HepG2 (cell line): ENCODE results near the gene KANK4. TPM values are rescaled to one million over a fixed set of nuclear protein-coding genes. Genes with fewer than 3 reads are reported as not detected.

Source experiments
- HDAC6 ChIP-seq: fragments of 200-600 bp; sonication (generic); IDR thresholded peaks from 2 replicates; pipeline ENCODE4 v1.7.0; 2017; ENCODE audit warnings: mild to moderate bottlenecking, antibody characterized with exemption, low read length, low read depth
- MIER2 ChIP-seq: IDR thresholded peaks from 2 replicates; pipeline ENCODE4 v1.6.1; 2016; ENCODE audit warnings: missing biosample characterization, missing genetic modification reagents
- NR2F6 ChIP-seq, 2 experiments: IDR thresholded peaks; 2 replicates each; pipeline ENCODE4 v1.6.1; 2016; ENCODE audit warnings: antibody characterized with exemption in 1 of 2, mild to moderate bottlenecking in 1 of 2
- NR3C1 ChIP-seq: sonication (generic); formaldehyde crosslinking; IDR thresholded peaks from 2 replicates; pipeline ENCODE4 v1.4.0; 2020; ENCODE audit warnings: missing genetic modification reagents
- PAXIP1 ChIP-seq: sonication (generic); formaldehyde crosslinking; conservative IDR thresholded peaks from 2 replicates; pipeline ENCODE4 v1.4.0; 2020; ENCODE audit warnings: mild to moderate bottlenecking, missing genetic modification reagents, moderate library complexity
- RBM22 ChIP-seq: fragments of 200-400 bp; formaldehyde crosslinking; optimal IDR thresholded peaks from 2 replicates; pipeline ENCODE3; 2017; ENCODE audit warnings: mild to moderate bottlenecking, low read length, moderate library complexity
- RXRB ChIP-seq: IDR thresholded peaks from 2 replicates; pipeline ENCODE4 v1.6.1; 2016; ENCODE audit warnings: borderline replicate concordance, missing genetic modification reagents, missing compliant biosample characterization
- TARDBP ChIP-seq: sonication (generic); formaldehyde crosslinking; IDR thresholded peaks from 2 replicates; pipeline ENCODE4 v1.8.0; 2022; ENCODE audit warnings: mild to moderate bottlenecking, missing genetic modification reagents
- YY1 ChIP-seq: IDR thresholded peaks from 2 replicates; pipeline ENCODE4 v1.6.1; 2011; ENCODE audit warnings: low read length, low read depth, moderate library complexity, mild to moderate bottlenecking; ENCODE audit not compliant: insufficient read depth, insufficient replicate concordance
- ZNF142 ChIP-seq: sonication (generic); formaldehyde crosslinking; IDR thresholded peaks from 2 replicates; pipeline ENCODE4 v1.4.0; 2020; ENCODE audit warnings: missing genetic modification reagents
- ZNF225 ChIP-seq: sonication (generic); formaldehyde crosslinking; IDR thresholded peaks from 2 replicates; pipeline ENCODE4 v1.4.0; 2020; ENCODE audit warnings: mild to moderate bottlenecking, missing genetic modification reagents
- ZNF451 ChIP-seq: sonication (generic); formaldehyde crosslinking; IDR thresholded peaks from 2 replicates; pipeline ENCODE4 v1.5.0; 2020; ENCODE audit warnings: mild to moderate bottlenecking, missing genetic modification reagents
- ZNF562 ChIP-seq: sonication (generic); formaldehyde crosslinking; IDR thresholded peaks from 2 replicates; pipeline ENCODE4 v1.8.0; 2022; ENCODE audit warnings: missing genetic modification reagents, borderline replicate concordance
- ZNF841 ChIP-seq: sonication (generic); formaldehyde crosslinking; IDR thresholded peaks from 2 replicates; pipeline ENCODE4 v1.8.1; 2023; ENCODE audit warnings: missing genetic modification reagents, borderline replicate concordance
- ZNF850 ChIP-seq: sonication (generic); formaldehyde crosslinking; conservative IDR thresholded peaks from 2 replicates; pipeline ENCODE4 v1.9.0; 2021; ENCODE audit warnings: mild to moderate bottlenecking, missing genetic modification reagents
- polyA plus RNA-seq, 8 experiments: library from polyadenylated mRNA; depleted of rRNA in 3 of 8; stranded (reverse) in 7 of 8; unstranded in 1 of 8; fragments of >200 nt; fragmentation: Illumina TruSeq in 4 of 8; extraction: Trizol in 4 of 8; gene quantifications; 2 replicates each; pipeline versions ENCODE4 v1.2.1 to v1.2.3, GENCODE V29; 2011 to 2016; ENCODE audit warnings: low read depth in 4 of 8, missing spikeins in 1 of 8, mixed read lengths in 1 of 8; ENCODE audit not compliant: insufficient read depth in 1 of 8
- total RNA-seq, 5 experiments: library from RNA; depleted of rRNA; stranded (reverse); fragments of >200 nt; fragmentation: Illumina TruSeq; extraction: Trizol; gene quantifications; 2 replicates each; pipeline ENCODE4 v1.2.3, GENCODE V29; 2016; ENCODE audit warnings: low read depth in 1 of 5
- TF ChIP-seq, protein P1 (sequence below): sonication (generic); formaldehyde crosslinking; IDR thresholded peaks from 2 replicates; pipeline ENCODE4 v1.8.0; 2022; ENCODE audit warnings: missing genetic modification reagents, mild to moderate bottlenecking, borderline replicate concordance
- TF ChIP-seq, protein P2 (sequence below): sonication (generic); formaldehyde crosslinking; IDR thresholded peaks from 2 replicates; pipeline ENCODE4 v1.5.0; 2020; ENCODE audit warnings: mild to moderate bottlenecking, missing genetic modification reagents, moderate library complexity

Gene KANK4
- total and polyA plus RNA-seq, 2 of the 13 experiments (the other 11 are each of a cell fraction or from before 2014, with no cell fraction given): 16.1 to 25.7 TPM

DNA sequence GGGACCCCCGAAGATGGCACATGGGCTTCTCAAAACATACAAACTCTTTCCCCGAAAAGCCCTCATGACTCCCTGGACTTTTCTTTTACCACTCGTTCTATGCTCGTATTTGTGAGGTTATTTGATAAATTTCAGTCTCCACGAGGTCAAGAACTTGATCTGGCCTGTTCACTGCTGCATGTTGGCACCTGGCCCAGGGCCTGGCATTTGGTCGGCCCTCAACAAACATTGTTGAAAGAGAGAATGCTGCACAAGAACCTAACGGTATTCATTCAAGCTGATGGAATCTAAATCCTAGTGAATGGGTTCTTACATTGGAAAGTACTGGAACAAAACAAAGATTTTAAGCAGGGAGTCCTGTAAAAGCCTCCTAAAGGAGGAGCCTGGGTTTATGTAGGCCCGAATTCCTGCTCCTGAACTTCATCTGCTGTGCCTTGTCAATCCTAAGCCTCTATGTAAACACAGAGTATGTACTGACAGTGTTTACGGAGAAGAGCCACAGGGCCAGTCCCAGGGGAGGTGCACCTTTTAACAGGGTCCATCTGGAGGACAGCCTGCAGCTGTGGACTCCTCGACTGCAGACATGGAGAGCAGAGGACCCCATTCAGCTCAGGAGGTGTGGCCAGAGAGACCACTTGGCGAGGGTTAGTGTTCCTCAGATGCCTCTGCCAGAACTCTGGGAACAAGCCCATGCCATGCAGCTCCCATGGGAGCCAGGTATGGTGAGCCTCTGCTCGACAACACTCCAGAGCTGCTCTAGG is 77.7 kb downstream of the KANK4 start (continued):
- TF ChIP-seq PAXIP1 (CRISPR knock-in tag) (peak; percentile 90), ZNF841 (no peak), NR3C1 (CRISPR knock-in tag) (no peak), MIER2 (CRISPR knock-in tag) (no peak), NR2F6 (IDR thresholded peaks at IDR 0.05) (peak; percentile 68), NR2F6 (CRISPR knock-in tag; IDR thresholded peaks at IDR 0.05) (peak; percentile 83), ZNF225 (CRISPR knock-in tag) (no peak), ZNF850 (CRISPR knock-in tag) (no peak), TARDBP (CRISPR knock-in tag) (peak; percentile 69), ZNF451 (CRISPR knock-in tag) (no peak), YY1 (no peak), ZNF142 (CRISPR knock-in tag) (no peak), RXRB (CRISPR knock-in tag) (peak; percentile 66), HDAC6 (no peak), RBM22 (no peak), ZNF562 (CRISPR knock-in tag) (no peak)
- TF ChIP-seq, protein P1, sequence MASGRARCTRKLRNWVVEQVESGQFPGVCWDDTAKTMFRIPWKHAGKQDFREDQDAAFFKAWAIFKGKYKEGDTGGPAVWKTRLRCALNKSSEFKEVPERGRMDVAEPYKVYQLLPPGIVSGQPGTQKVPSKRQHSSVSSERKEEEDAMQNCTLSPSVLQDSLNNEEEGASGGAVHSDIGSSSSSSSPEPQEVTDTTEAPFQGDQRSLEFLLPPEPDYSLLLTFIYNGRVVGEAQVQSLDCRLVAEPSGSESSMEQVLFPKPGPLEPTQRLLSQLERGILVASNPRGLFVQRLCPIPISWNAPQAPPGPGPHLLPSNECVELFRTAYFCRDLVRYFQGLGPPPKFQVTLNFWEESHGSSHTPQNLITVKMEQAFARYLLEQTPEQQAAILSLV: no peak
- TF ChIP-seq, protein P2, sequence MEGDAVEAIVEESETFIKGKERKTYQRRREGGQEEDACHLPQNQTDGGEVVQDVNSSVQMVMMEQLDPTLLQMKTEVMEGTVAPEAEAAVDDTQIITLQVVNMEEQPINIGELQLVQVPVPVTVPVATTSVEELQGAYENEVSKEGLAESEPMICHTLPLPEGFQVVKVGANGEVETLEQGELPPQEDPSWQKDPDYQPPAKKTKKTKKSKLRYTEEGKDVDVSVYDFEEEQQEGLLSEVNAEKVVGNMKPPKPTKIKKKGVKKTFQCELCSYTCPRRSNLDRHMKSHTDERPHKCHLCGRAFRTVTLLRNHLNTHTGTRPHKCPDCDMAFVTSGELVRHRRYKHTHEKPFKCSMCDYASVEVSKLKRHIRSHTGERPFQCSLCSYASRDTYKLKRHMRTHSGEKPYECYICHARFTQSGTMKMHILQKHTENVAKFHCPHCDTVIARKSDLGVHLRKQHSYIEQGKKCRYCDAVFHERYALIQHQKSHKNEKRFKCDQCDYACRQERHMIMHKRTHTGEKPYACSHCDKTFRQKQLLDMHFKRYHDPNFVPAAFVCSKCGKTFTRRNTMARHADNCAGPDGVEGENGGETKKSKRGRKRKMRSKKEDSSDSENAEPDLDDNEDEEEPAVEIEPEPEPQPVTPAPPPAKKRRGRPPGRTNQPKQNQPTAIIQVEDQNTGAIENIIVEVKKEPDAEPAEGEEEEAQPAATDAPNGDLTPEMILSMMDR: peak; percentile 37
